ENCODE results near the gene ZNRF1. TPM values are rescaled to one million over a fixed set of nuclear protein-coding genes. Genes with fewer than 3 reads are reported as not detected.
"Not testable (repeated sequence)": the region's sequence is repeated elsewhere in the genome, so short reads cannot be mapped to it uniquely, and the experiment has no call there.

The ZNRF1 gene
- total RNA-seq, 1 donor from 2014 or later, result 10.8 TPM

DNA sequence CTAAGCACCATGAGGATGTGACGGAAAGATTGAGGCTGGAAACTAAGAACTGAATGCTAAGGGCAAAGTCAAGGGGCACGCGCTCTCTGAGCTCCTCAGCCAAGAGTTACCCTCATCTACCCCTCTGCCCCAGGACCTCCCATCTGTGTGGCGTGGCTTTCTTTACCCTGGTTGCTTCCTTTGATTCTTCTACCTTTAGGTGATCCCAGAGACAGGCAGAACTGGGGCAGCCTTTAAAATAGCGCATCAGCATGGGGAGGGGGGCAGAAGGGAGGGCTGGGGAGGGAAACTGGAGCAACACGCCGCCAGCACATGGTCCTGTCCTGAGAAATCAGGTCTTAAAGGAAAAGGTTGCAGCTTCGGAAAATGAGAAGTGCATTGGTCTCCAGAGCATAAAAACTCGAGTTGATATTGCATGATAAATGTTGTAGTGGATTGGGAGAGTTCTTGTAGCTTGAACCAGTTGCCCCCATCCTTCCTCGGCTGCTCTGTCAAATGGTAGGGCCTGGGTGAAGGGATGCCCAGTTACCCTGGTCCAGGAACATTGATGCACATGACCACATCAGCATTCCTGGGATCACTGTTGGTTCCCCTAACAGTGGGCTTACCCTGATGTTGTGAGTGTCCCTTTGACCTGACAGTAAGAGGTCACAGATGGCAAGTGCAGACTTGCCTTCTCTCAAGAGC lies 88.0 kb downstream of the ZNRF1 start:
- FAIRE-seq, result no peak
- Histone ChIP-seq H3K4me3 (ENCODE audit: low read depth, low read length) (no peak overlapping the region), H3K36me3 (ENCODE audit: control insufficient read depth, insufficient read depth, low read length) (no peaks in the 10 kb centered on the region), H3K27me3 (ENCODE audit: control insufficient read depth, insufficient read depth, low read length) (no peaks in the 10 kb centered on the region)
- DNase-seq (ENCODE audit: low read depth), result no peak
- TF ChIP-seq CTCF (IDR thresholded peaks at IDR 0.05; ENCODE audit: insufficient read depth, low read length, severe bottlenecking), result no peak

GRCh38 chr16:75087375-75087979 lies 88.7 kb downstream of the ZNRF1 start:
- DNase-seq (ENCODE audit: low read depth), result peak; percentile 32
- TF ChIP-seq CTCF (IDR thresholded peaks at IDR 0.05; ENCODE audit: insufficient read depth, low read length, severe bottlenecking), result peak; percentile 2
- no peak overlapping the region for H3K4me3 ChIP-seq (ENCODE audit: low read depth, low read length)
- no peaks in the 10 kb centered on the region for H3K27me3 ChIP-seq (ENCODE audit: control insufficient read depth, insufficient read depth, low read length)
- FAIRE-seq, result no peak
- H3K36me3 ChIP-seq (ENCODE audit: control insufficient read depth, insufficient read depth, low read length), result no peaks in the 10 kb centered on the region

GRCh38 chr16:75088216-75088615 lies 89.4 kb downstream of the ZNRF1 start:
- DNase-seq (ENCODE audit: low read depth), result no peak
- Histone ChIP-seq H3K4me3 (ENCODE audit: low read depth, low read length) (no peak overlapping the region), H3K36me3 (ENCODE audit: control insufficient read depth, insufficient read depth, low read length) (no peaks in the 10 kb centered on the region), H3K27me3 (ENCODE audit: control insufficient read depth, insufficient read depth, low read length) (no peaks in the 10 kb centered on the region)
- FAIRE-seq, result no peak
- no peak for TF ChIP-seq CTCF (IDR thresholded peaks at IDR 0.05; ENCODE audit: insufficient read depth, low read length, severe bottlenecking)

DNA sequence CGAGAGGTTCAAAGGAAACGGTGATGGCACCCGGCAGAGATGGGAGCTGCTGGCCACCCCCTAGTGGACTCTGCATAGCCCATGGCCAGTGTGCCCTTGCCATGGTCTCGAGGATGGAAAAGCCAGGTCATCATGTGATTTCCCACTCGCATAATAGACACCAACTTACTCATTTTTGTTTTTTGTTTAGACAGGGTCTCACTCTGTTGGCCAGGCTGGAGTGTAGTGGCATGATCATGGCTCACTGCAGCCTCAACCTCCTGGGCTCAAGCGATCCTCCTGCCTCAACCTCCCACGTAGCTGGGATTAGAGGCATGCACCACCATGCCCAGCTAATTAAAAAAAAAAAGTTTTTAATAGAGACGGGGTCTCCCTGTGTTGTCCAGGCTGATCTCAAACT lies 90.1 kb downstream of the ZNRF1 start:
- TF ChIP-seq CTCF (IDR thresholded peaks at IDR 0.05; ENCODE audit: insufficient read depth, low read length, severe bottlenecking), result no peak
- Histone ChIP-seq H3K36me3 (ENCODE audit: control insufficient read depth, insufficient read depth, low read length) (no peaks in the 10 kb centered on the region), H3K27me3 (ENCODE audit: control insufficient read depth, insufficient read depth, low read length) (no peaks in the 10 kb centered on the region), H3K4me3 (ENCODE audit: low read depth, low read length) (no peak overlapping the region)
- FAIRE-seq, result no peak
- no peak for DNase-seq (ENCODE audit: low read depth)

- no peak overlapping the region for H3K4me3 ChIP-seq (ENCODE audit: low read depth, low read length)
- TF ChIP-seq CTCF (IDR thresholded peaks at IDR 0.05; ENCODE audit: insufficient read depth, low read length, severe bottlenecking), result no peak
- DNase-seq (ENCODE audit: low read depth), result no peak
- no peak for FAIRE-seq
- H3K27me3 ChIP-seq (ENCODE audit: control insufficient read depth, insufficient read depth, low read length), result no peaks in the 10 kb centered on the region
- no peaks in the 10 kb centered on the region for H3K36me3 ChIP-seq (ENCODE audit: control insufficient read depth, insufficient read depth, low read length)
Measured at GRCh38 chr16:75089486-75090202, 90.8 kb downstream of the ZNRF1 start.

DNA sequence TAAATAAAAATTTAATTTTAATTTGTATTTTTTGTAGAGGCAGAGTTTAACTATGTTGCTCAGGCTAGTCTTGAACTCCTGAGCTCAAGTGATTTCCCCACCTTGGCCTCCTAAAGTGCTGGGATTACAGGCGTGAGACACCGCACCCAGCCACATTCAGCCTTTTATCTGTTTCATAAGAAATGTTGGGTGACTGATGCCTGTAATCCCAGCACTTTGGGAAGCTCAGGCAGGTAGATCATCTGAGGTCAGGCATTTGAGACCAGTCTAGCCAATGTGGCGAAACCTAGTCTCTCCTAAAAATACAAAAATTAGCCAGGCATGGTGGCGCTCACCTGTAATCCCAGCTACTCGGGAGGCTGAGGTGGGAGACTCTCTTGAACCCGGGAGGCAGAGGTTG lies 92.1 kb downstream of the ZNRF1 start:
- not testable (repeated sequence) for H3K4me3 ChIP-seq (ENCODE audit: low read depth, low read length); H3K36me3 ChIP-seq (ENCODE audit: control insufficient read depth, insufficient read depth, low read length); FAIRE-seq; H3K27me3 ChIP-seq (ENCODE audit: control insufficient read depth, insufficient read depth, low read length)
- DNase-seq (ENCODE audit: low read depth), result peak; percentile 54

- not testable (repeated sequence) for H3K36me3 ChIP-seq (ENCODE audit: control insufficient read depth, insufficient read depth, low read length); H3K4me3 ChIP-seq (ENCODE audit: low read depth, low read length); H3K27me3 ChIP-seq (ENCODE audit: control insufficient read depth, insufficient read depth, low read length); FAIRE-seq; DNase-seq (ENCODE audit: low read depth)
Measured at GRCh38 chr16:75091619-75092018, 92.8 kb downstream of the ZNRF1 start.

Measured in bronchial epithelial cell (primary cell).